ENCODE results near the gene RNU1-3.
"Not testable (repeated sequence)": the region's sequence is repeated elsewhere in the genome, so short reads cannot be mapped to it uniquely, and the experiment has no call there.

- not testable (repeated sequence) for TF ChIP-seq POLR2A, CTCF, POLR2AphosphoS5, EP300 (IDR thresholded peaks at IDR 0.05)
Observed at GRCh38 chr1:16632044-16632850, 34.5 kb downstream of the RNU1-3 start.

Data from suprapubic skin (tissue), 4 donors.